GM18519 (cell line): Measurements from ENCODE around the gene CIPC.

Source experiments
- ATAC-seq: cut with Tn5 transposase; IDR thresholded peaks from one replicate; pipeline ENCODE4 v1.9.1; 2021; ENCODE audit warnings: mild to moderate bottlenecking, moderate library complexity; ENCODE audit not compliant: unreplicated experiment, low FRiP score

CIPC gene

DNA sequence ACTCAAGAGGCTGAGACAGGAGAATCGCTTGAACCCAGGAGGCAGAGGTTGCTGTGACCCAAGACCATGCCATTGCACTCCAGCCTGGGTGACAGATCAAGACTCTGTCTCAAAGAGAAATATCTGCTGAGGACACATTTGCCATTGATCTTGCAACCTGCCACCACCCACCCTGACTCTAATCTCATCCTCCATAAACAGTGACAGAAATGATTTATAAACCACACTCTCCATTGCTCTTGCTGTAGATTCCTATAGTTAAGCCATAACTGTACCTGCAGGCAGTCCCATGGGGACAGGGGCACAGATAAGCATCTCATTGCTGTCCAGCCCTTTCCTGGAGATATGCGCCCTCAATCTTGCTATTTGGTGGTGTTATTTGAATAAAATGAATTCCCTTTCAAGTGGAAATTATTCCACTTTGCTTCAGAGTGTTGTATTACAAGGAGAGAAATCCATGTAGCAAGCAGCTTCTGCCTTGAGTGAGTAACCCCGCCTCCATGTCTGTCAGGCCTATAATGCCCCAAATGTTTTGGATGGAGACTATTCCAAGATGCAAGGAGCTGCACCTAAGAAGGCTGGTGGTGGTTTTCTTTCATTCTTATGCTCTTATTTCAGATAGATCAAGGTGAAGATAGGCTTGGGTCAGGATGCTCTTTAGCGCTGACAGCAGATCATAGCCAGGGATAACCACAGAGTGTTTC lies 46.5 kb downstream of the CIPC start:
- no peak for ATAC-seq

DNA sequence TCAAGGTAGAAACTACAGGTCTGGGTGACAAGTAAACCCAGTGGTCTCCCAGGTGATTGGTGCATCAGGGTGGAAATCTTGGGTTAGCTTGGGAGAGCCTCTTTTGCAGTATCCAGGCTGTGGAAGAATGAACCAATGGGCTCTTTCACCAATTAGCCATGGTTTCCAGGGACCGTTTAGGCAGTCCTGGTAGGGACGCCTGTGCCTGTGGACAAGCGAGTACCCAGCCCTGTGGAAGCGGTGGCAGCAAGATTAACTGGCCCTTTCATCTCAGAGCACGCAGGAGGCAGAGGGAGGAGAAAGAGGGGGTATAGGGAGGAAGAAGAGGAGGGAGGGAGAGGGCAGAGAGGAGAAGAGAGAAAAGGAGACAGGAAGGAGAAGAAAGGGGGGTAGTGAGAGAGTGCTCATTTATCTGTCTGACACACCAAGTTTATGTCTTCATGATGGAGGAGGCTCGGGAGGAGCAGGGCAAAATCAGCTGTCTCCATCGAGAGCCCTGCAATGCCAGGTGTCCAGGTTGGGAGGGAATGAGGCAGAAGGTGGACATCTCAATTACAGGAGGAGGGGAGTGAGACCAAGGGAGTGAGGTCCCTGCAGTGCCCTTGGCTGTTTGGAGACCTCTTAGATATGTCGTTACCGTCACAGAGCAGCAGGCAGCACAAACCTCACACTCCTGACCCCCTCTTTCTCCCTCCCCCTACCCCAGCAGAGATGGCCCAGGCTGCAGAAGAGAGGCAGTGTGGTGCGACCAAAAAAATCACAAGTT lies 48.1 kb downstream of the CIPC start:
- ATAC-seq = no peak

DNA sequence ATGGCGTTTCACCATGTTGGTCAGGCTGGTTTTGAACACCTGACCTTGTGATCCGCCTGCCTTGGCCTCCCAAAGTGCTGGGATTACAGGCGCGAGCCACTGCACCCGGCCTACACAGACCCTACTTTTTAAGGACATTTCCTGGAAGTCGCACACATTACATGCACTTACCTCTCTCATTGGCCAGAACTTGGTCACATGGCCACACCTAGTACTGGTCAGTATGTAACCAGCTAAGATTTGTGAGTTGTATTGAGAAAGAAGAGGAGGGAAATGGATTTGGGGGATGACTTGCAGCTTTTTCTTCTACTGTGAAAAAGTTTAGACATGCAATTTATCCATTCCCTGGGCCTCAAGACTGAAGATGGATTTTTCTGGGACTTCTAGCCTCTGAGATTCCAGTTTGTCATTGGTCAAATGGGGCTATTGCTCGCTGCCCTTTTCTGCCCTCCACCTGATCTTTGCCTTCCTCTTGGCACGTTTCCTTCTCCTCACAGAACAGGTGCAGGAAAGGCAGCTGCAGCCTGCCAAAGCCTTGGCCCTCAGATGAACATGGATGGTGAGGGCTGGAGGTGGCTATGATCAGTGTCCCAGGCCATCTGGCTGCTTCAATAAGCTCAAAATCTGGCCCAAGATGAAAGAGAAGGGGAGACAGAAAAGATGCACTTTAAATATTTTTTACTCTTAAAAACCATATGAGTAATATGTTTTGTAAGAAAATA lies 50.6 kb downstream of the CIPC start:
- ATAC-seq = no peak

DNA sequence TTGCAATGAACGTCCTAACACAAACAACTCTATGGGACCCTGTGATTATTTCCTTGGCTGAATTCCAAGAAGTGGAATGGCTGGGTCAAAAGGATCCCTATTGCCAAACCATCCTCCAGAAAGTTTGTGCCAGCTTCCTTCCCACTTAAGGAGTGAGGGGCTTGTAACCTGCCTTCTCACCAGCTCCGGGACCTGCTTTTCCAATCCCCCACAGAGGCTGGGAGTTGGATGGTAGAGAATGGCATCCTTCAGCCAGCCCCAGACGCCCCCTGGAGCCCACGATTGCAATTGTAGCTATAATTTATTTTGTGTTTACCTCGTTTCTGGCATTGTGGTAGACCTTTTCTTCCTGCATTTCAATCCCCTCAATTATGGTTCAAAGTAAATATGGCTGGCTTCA lies 53.2 kb downstream of the CIPC start:
- no peak for ATAC-seq

DNA sequence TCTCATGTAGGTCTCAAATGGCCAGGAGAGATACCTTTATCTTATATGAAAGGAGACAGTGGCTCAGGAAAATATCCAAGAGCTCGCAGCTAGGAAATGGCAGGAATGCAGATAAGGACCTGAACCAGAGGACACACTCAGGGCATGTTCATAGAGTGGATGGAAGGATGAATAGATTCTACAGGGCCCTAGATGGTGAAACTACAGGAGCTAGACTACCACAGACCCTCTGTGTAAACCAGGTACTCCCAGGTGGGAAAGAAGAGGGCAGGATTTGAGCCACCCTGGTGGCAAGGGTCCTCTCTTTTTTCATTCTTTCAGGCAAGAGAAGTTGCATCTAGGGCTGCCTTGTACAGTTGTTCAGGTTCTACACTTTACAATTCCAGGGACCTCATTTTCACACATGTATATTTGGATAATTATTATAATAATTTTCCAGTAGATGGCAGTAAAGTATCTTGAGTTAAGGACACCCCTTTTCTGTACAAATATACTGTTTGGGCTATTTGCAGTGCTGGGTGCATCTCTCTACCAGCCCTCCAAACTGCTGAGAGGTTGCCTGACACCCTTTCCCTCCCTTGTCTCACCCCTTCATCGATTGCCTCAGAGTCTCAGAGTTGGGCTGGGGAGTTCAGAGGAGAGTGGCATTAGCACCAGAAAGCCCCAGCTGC lies 54.0 kb downstream of the CIPC start:
- ATAC-seq = no peak

DNA sequence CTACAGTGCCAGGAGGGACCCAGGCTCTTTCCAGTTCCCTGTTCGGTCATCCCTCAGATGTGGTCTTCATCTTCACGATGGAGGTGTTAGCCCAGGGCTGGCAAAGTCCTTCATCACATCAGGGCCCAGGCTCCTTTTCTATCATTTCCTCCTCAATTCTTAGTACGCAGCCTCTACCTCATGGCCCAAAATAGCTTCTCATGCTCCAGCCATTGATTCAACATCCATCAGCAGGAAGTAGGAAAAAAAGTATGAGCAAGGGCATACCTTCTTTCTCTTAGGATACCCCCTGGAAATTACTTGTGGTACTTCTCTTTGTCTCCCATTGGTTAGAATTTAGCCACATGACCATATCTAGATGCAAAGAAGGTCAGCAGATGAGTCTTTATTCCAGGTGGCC lies 55.7 kb downstream of the CIPC start:
- no peak for ATAC-seq

DNA sequence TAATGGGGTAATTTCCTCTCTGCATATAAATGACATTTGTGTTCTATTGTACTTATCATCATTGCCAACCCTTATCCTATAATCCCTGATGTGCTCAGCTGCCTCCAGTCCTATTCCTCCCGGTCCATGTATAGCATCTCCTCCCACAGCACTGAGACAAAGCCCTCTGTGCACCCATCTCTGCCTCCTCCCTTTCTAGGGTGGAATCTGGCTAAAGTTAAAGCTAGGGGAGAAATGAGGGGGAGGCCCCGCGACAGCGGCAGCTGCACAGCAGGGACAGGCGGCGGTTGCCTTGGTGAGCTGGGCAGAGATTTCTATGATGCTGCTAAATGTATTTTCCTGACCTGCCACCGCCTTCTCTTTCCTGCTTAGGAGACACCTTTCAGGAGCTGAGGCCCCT lies 56.4 kb downstream of the CIPC start:
- no peak for ATAC-seq

DNA sequence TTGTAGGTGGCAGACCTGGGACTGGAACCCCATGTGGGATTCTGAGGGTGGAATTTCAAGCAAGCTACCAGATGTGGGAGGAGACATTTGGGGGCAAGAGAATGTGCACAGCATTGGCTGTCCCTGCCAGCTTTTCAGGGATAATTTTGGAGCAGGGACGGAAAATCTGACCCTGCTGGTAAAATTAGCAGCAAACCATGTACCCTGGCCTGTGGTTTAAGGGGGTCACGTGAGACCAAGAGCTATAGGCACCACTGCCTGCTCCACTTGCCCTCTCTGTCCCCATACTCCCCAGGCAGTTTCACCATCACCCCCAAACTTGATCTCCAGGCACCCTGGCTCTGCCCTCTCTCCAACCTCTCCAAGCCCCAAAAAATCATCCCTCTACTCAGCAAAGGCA lies 57.0 kb downstream of the CIPC start:
- ATAC-seq = no peak

DNA sequence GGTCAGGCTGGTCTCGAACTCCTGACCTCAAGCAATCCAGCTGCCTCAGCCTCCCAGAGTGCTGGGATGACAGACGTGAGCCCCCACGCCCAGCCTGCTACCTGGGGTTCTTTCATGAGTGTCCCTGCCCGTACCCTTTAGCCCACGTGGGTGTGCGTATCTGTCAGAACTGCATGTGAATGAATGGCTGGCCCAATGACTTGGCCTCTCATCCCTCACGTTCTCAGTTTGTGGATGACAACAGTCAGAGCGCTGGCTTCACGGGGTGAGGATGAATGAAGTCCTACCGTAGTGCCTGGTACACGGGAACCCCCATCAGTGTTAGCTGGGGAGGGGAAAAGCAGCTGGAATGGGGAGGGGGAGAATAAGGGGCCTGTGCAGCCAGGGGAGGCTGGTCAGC lies 59.7 kb downstream of the CIPC start:
- no peak for ATAC-seq

DNA sequence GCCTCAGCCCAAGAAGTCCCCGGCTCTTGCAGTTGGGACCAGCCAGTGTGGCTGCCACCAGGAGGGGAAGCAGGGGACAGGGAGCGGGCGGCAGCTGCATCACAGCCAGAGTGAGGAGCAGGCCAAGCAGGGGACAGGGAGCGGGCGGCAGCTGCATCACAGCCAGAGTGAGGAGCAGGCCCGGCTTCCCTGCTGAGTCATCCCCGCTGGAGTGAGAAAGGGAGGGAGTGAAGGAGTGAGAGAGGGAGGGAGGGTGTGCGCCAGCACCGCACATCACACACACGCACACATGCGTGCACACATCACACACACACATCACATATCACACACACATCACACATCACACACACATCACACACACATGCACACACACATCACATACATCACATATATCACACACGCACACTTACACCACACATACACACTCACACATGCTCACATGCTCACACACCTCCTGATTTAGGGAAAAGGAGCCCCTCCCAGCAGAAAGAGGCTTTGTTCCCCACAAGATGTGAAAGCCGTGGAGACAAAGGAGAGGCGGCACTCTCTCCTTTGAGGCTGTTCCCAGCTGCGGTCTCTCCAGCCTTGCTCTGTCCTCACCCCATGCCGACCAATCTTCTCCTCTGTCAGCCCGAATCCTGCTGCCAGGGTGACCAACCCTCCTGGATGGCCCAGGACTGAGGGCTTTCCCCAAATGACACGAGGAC lies 60.3 kb downstream of the CIPC start:
- ATAC-seq = no peak

DNA sequence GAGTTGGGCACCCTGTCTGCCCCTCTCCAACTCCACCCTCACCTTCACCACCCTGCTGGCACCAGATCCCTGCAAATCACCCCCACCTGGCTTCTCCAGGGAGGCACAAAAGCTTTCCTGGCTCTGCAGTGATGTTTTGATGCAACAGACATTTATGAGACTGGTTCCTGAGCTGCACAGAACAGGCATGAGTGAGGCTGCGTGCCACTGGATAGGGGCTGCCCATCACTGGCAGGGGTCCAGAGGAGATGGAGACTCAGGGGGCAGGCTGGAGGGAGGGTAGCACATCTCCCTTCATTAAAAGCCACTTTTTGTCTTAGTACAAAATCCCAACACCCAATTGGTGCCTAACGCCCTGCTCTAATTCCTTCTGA lies 60.8 kb downstream of the CIPC start:
- ATAC-seq = no peak

DNA sequence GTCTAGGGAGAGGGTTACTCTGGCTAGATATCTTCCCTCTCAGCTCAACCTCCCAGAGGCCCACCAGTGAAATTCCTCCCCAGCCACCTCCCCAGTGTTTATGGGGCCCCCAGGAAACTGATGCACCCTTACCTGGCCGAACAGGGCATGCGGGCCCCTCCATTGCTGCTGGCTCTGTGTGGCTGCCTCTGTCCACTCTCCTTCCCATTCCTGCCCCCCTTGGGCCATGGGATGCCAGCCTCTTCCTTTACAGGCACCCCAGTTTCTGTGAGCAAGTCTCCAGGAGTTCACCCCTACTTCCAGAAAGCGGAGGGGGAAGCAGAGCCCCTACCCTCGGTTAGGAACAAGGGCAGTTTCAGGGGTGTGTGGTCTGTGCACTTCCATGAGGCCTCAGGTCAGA lies 63.0 kb downstream of the CIPC start:
- ATAC-seq = no peak
